Ovary (tissue), 3 donors: ENCODE data around the gene MRPL23.

ENCODE experiments used
- CTCF ChIP-seq, 3 donors: fragments of 450-650 bp in 2 of 3; fragments of 200-600 bp in 1 of 3; IDR thresholded peaks; one replicate each; pipeline versions ENCODE4 v1.5.1 to v1.8.0; 2016 to 2022; ENCODE audit warnings: antibody characterized with exemption in 3 of 3, mild to moderate bottlenecking in 1 of 3
- POLR2A ChIP-seq: fragments of 450-650 bp; IDR thresholded peaks from one replicate; pipeline ENCODE4 v1.6.1; 2017; ENCODE audit warnings: antibody characterized with exemption, mild to moderate bottlenecking, moderate library complexity
- donor health status: DM: no; HTN: no; CAD: no.

- no peak for TF ChIP-seq CTCF (IDR thresholded peaks at IDR 0.05)
- no peak for TF ChIP-seq POLR2A
Observed at GRCh38 chr11:1978720-1979473, 31.8 kb downstream of the MRPL23 start.
